OCI-M2 (cell line): ENCODE data around the gene SERPIND1.
A peak's percentile ranks its signal among the peaks of the same experiment; 100 is the strongest.

Source experiments
- DNase-seq: peaks from one replicate; lab custom pipeline; 2025; ENCODE audit not compliant: unreplicated experiment; lab: John Stamatoyannopoulos, UW

The SERPIND1 gene

GRCh38 chr22:20771918-20772625 lies 1.8 kb upstream of the SERPIND1 start:
- DNase-seq: no peak

- no peak for DNase-seq
Measured at GRCh38 chr22:20774882-20775281, 969 bp downstream of the SERPIND1 start.

DNA sequence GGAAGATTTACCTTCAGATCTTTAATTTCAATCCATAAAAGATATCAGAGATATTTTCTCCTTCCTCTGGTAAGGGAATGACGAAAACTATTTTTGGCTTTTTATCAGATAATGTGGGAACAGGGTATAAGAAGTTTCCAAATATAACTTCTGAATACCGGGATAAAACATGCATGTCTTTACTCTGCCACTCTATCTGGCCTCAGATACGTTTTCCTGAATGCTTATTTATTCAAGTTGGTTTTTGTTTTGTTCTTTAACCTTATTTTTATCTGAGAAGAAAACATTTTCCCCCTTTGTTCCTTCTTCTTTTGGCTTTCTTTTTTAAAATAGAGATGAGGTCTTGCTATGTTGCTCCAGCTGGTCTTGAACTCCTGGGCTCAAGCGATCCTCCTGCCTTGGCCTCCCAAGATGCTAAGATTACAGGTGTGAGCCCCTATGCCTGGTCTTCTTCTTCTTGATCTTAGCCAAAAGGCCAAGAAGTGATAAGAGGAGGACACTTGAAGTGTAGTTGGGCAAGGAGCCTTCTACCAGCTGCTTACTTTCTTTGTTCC lies 1.5 kb downstream of the SERPIND1 start:
- no peak for DNase-seq

- DNase-seq: no peak
Measured at GRCh38 chr22:20776624-20777405, 2.9 kb downstream of the SERPIND1 start.

DNA sequence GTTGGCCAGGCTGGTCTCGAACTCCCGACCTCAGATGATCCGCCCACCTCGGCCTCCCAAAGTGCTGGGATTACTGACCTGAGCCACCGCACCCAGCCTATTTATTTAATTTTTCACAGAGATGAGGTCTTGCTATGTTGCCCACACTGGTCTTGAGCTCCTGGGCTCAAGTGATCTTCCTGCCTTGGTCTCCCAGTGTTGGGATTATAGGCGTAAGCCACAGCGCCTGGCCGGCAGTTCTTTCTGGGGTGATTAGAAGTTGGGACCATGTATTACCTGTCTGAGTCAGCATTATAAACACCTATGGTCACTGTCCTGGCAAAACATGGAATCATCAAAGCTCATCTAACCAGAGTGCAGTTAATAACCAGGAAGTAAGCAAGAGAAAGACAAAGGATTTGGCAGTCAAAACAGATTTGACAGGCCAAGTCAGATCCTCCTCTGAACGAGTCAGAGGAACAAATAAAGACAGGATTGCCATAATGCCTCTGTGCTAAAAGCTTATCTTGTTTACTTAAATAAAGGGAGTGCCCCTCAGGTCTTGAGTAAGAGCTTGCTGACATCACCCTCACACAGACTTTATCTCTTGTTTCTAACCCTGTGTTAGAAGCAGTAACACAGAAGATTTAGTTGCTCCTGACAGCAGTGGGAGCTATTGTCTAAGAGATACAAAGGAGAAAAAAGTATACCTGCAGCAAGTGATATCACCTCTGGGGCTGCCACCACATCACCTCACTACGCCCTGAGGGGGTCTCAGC lies 3.7 kb downstream of the SERPIND1 start:
- peak; percentile 3 for DNase-seq

- DNase-seq: no peak
Measured at GRCh38 chr22:20779014-20779817, 5.3 kb downstream of the SERPIND1 start.

GRCh38 chr22:20779818-20780158 lies 5.9 kb downstream of the SERPIND1 start:
- DNase-seq: no peak

DNA sequence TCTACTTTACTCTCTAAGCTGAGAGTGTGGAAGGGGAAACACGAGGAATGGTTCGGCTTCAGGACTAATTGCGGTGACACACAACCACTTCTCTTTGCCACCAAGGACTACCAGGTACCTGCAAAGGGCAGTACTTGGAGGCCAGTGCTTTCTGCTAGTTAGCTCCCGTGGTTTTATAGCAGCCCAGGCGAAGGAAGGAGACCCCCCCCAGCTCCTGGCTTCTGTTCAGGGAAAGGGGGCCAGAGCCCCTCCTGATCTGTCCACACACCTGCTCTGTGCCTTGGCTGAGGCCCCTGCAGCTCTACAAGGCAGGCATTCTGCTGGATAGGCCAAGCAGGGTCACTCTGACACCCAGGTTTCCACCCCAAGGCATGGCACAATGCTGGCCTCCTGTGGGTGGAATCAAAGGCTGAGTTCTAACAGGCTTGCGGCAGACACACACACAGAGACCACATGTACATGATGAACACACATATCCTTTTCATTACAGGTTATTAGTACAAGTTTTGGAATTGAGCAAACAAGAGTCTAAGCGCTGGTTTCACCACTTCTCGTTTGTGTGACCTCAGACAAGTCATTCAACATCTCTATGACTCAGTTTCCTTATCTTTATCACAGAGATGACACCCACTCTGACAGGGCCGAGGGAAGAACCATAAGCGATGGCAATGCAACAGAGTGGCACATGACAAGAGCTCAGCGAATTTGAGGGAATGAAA lies 7.5 kb downstream of the SERPIND1 start:
- no peak for DNase-seq

DNA sequence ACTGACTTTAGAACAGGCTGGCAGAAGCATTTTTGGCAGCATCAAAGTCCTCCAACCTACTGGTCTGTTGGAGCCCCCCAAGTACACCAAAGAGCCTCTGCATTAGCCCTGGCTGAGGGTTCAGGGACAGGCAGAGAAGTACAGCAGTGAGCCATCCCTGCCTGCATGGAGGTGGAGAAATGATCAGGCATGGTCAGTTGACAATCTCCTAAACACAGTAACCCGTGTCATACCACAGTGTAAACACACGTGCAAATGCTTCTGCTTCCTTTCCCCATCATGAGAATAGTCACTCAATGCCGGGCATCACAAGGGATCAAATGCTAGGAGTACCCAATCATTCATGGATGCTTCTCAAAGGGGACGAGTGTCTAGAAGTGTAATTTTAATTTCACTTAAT lies 8.2 kb downstream of the SERPIND1 start:
- DNase-seq: no peak

- no peak for DNase-seq
Measured at GRCh38 chr22:20782596-20783299, 8.8 kb downstream of the SERPIND1 start.

- DNase-seq: no peak
Measured at GRCh38 chr22:20783300-20783673, 9.4 kb downstream of the SERPIND1 start.

DNA sequence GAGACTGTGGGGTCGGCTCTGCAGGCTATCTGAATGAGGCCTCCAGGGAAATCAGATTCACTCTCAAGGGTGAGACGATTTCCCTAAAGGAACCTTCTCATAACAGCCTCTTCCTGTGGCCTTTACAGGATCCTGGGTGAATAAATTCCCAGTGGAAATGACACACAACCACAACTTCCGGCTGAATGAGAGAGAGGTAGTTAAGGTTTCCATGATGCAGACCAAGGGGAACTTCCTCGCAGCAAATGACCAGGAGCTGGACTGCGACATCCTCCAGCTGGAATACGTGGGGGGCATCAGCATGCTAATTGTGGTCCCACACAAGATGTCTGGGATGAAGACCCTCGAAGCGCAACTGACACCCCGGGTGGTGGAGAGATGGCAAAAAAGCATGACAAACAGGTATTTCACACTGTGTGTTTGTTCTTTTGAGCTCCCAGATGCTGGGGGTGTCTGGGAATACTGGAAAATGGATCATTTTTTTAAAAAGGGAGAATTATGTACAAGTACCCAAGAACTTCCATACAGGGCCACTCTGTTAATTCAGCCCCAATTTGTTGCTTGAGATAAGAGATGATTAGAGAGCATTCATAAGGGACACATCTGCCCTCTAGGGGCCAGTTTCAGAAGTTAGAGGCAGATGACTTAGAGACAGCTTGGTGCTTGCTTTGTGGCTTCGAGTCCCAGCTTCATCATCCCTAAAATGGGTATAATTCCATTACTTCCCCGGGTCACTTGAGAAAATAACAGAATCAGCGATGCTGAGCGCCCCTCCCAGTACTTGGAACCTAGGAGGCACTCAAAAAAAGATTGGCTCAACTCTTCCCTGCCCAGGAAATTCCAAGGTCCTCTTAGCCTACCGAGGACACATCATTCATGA lies 10.2 kb downstream of the SERPIND1 start:
- DNase-seq: peak; percentile 1

DNA sequence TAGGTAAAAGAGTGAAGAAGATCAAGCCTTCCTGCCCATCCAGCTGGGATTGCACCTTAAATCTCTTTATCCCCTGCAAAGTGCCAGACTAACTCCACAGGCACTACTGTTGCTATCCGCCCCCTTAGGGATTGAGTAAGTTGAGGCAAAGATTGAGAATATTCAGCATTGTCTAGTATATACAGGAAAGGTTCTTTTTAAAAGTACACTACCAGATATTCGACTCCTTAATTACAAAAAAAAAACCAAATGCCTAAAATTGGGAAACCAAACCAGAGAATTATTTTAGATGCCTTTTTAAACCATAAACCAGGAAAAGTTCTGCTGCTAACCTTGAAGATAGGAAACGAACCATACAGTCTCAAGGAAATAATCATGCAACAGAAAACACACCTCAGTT lies 11.5 kb downstream of the SERPIND1 start:
- no peak for DNase-seq

GRCh38 chr22:20786048-20786447 lies 12.1 kb downstream of the SERPIND1 start:
- DNase-seq: no peak

DNA sequence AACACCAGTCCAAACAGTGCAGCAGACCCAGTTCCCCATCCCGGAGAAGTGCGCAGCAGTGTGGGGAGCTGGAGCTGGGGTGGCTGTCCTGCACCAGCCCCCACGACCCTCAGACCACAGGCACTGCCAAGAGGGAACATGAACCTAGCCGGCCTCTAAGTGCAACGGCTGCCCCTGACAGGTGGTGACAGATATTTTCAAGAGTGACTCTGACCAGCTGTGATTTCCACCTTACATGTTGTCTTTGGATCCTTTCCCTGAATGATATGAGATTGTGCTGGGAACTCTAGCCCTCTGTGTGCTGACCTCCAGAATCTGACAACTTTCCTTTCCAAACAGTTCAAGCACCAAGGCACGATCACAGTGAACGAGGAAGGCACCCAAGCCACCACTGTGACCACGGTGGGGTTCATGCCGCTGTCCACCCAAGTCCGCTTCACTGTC lies 12.6 kb downstream of the SERPIND1 start:
- DNase-seq: no peak

- DNase-seq: no peak
Measured at GRCh38 chr22:20787223-20787622, 13.3 kb downstream of the SERPIND1 start.

DNA sequence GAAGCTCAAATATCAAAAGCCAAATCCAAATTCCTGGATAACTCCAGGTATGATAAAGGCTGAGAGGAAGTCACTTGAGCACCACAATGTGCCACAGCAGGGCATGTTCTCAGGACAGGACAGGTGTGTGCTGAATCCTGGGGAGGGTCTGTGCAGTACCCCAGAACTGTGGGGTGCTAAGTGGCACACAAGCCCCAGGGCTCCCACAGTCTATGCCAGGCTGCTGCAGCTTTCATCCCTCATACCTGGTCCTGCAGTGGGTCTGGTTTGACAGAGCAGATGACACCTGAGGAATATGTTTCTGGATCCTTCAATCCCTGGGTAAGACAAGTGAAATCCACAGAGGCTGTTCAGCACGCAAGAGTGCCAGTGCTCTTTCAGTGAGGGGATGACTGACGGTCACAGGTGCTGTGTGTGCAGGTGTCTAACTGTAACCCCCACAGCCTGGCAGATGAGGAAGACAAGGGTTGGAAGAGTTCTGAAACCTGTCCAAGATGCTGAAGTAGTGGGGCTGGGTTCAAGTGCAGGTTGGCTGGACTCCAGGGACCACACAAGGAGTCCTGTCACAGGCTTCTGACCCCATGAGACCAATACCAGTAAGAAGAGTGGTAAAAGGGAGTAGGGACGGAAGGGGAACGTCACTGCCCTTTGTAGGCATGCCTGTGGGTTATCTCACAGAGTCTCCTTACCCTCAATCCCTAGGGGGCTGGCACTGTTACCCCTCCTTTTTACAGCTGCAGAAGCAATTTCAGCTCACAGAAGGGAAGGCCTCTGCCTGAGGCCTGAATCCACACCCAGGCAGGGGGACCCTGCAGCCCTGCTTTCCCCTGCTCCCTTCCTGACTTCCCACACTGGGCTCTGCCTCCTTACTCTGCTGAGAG lies 14.1 kb downstream of the SERPIND1 start:
- DNase-seq: no peak
